Measurements from ENCODE around the gene ADORA2B. TPM values are rescaled to one million over a fixed set of nuclear protein-coding genes. Genes with fewer than 3 reads are reported as not detected.

ADORA2B gene
- total and polyA plus RNA-seq, 2 experiments from 2014 or later: 3.3 to 7.9 TPM

GRCh38 chr17:15999141-15999973 lies 54.4 kb downstream of the ADORA2B start, which contains the start of the genes TTC19 and ZSWIM7:
Gene TTC19 (plus strand): TSS chr17:15999824. CDS start chr17:15999849, 25 bp downstream.
Gene ZSWIM7 (minus strand): TSS chr17:15999704. CDS start chr17:15999594, 110 bp downstream.
- peaks cover 12% of the 10 kb centered on the region for H3K4me1 Mint-ChIP-seq
- peaks cover 12% of the 10 kb centered on the region for H3K4me1 ChIP-seq (ENCODE audit: insufficient read depth)
- H3K9me2 ChIP-seq (ENCODE audit: insufficient read depth): no peaks in the 10 kb centered on the region
- H3K36me3 Mint-ChIP-seq (ENCODE audit: low read depth): peaks cover 48% of the 10 kb centered on the region
- H3K27me3 Mint-ChIP-seq (ENCODE audit: insufficient read depth, low read depth, poor library complexity): peaks cover 4% of the 10 kb centered on the region
- H3K4me3 Mint-ChIP-seq: peak within 1 kb of the TSS; percentile 93
- DNase-seq (ENCODE audit: low spot score) (peak; percentile 97), ATAC-seq (peak; percentile 91)
- peak within 1 kb of the TSS; percentile 91 for H3K4me3 ChIP-seq
- no peak for TF ChIP-seq NANOG (IDR thresholded peaks at IDR 0.05; ENCODE audit: borderline replicate concordance)
- TF ChIP-seq POLR2AphosphoS5 (IDR thresholded peaks at IDR 0.05; ENCODE audit: low read depth): peak; percentile 97
- TF ChIP-seq CREB1 (CRISPR knock-in tag; IDR thresholded peaks at IDR 0.05; ENCODE audit: low read depth): peak; percentile 98
- peak; percentile 58; the same call in 1 of the 2 replicates for TF ChIP-seq ETS1 (IDR thresholded peaks at IDR 0.05)
- TF ChIP-seq ZNF114 (CRISPR knock-in tag; IDR thresholded peaks at IDR 0.05): no peak
- no peaks in the 10 kb centered on the region; the same call in 1 of the 2 replicates for H3F3A ChIP-seq (replicated peaks; ENCODE audit: low read depth)
- H3K9me3 Mint-ChIP-seq: peaks cover 6% of the 10 kb centered on the region
- peaks cover 22% of the 10 kb centered on the region for H4K20me1 ChIP-seq (replicated peaks; ENCODE audit: insufficient read depth)
- peak within 1 kb of the TSS; percentile 96 for H3K27ac ChIP-seq (ENCODE audit: low read depth)
- H3K36me3 ChIP-seq (ENCODE audit: insufficient read depth): peaks cover 31% of the 10 kb centered on the region
- H3K27me3 ChIP-seq (ENCODE audit: insufficient read depth): no peaks in the 10 kb centered on the region
- H3K4me2 ChIP-seq: peak within 1 kb of the TSS; percentile 98
- H3K79me2 ChIP-seq (replicated peaks; ENCODE audit: insufficient read depth): peaks cover 39% of the 10 kb centered on the region
- H3K27ac Mint-ChIP-seq: peak within 1 kb of the TSS; percentile 97
- peak within 1 kb of the TSS; percentile 80 for H2AFZ ChIP-seq

- Histone ChIP-seq H3K27me3 (ENCODE audit: insufficient read depth) (no peaks in the 10 kb centered on the region), H4K20me1 (replicated peaks; ENCODE audit: insufficient read depth) (peaks cover 22% of the 10 kb centered on the region), H3K4me3 (peak overlapping the region; percentile 91), H3K9me2 (ENCODE audit: insufficient read depth) (no peaks in the 10 kb centered on the region), H3K4me1 (ENCODE audit: insufficient read depth) (peaks cover 12% of the 10 kb centered on the region), H3K4me2 (peak overlapping the region; percentile 98), H3K79me2 (replicated peaks; ENCODE audit: insufficient read depth) (peaks cover 39% of the 10 kb centered on the region), H2AFZ (peak overlapping the region; percentile 80; the same call in 1 of the 2 replicates), H3F3A (replicated peaks; ENCODE audit: low read depth) (no peaks in the 10 kb centered on the region; the same call in 1 of the 2 replicates), H3K36me3 (ENCODE audit: insufficient read depth) (peaks cover 39% of the 10 kb centered on the region), H3K27ac (ENCODE audit: low read depth) (peak overlapping the region; percentile 88)
- ATAC-seq: peak; percentile 66
- H3K4me3 Mint-ChIP-seq: peak overlapping the region; percentile 93
- H3K27ac Mint-ChIP-seq: peak overlapping the region; percentile 79
- peaks cover 6% of the 10 kb centered on the region for H3K9me3 Mint-ChIP-seq
- peaks cover 52% of the 10 kb centered on the region for H3K36me3 Mint-ChIP-seq (ENCODE audit: low read depth)
- peak; percentile 73 for DNase-seq (ENCODE audit: low spot score)
- H3K27me3 Mint-ChIP-seq (ENCODE audit: insufficient read depth, low read depth, poor library complexity): peaks cover 4% of the 10 kb centered on the region
- peaks cover 12% of the 10 kb centered on the region for H3K4me1 Mint-ChIP-seq
- TF ChIP-seq NANOG (IDR thresholded peaks at IDR 0.05; ENCODE audit: borderline replicate concordance): no peak
- no peak for TF ChIP-seq CREB1 (CRISPR knock-in tag; IDR thresholded peaks at IDR 0.05; ENCODE audit: low read depth)
- TF ChIP-seq JUNB (IDR thresholded peaks at IDR 0.05; ENCODE audit: unreplicated experiment): no peak
- TF ChIP-seq POLR2AphosphoS5 (IDR thresholded peaks at IDR 0.05; ENCODE audit: low read depth): no peak
- no peak for TF ChIP-seq EZH2phosphoT487 (IDR thresholded peaks at IDR 0.05; ENCODE audit: unreplicated experiment)
- no peak for TF ChIP-seq ZNF462 (CRISPR knock-in tag; IDR thresholded peaks at IDR 0.05)
- TF ChIP-seq ZNF331 (CRISPR knock-in tag; IDR thresholded peaks at IDR 0.05; ENCODE audit: low read depth): no peak
- no peak for TF ChIP-seq ETS1 (IDR thresholded peaks at IDR 0.05)
- TF ChIP-seq ZNF114 (CRISPR knock-in tag; IDR thresholded peaks at IDR 0.05): no peak
These were observed 55.3 kb downstream of the ADORA2B start for GRCh38 chr17:15999974-16000827.
